Osteoblast (primary cell): ENCODE results near the gene ELN. TPM values are rescaled to one million over a fixed set of nuclear protein-coding genes. Genes with fewer than 3 reads are reported as not detected.
"Not testable (repeated sequence)": the region's sequence is repeated elsewhere in the genome, so short reads cannot be mapped to it uniquely, and the experiment has no call there.

Source experiments
- DNase-seq: peaks from one replicate; pipeline ENCODE4 v3.0.0; 2011; ENCODE audit warnings: low spot score, mixed read lengths; ENCODE audit not compliant: insufficient read length; ENCODE audit errors: missing footprints
- H2AFZ ChIP-seq: 2 replicates; pipeline ENCODE4 v1.6.0; 2011; ENCODE audit warnings: mild to moderate bottlenecking, low read length
- H3K27ac ChIP-seq: 2 replicates; pipeline ENCODE4 v1.5.1; 2011; ENCODE audit warnings: mild to moderate bottlenecking, low read depth, low read length, moderate library complexity
- H3K27me3 ChIP-seq: 2 replicates; pipeline ENCODE4 v1.6.0; 2012; ENCODE audit warnings: mild to moderate bottlenecking, control low read depth, inconsistent platforms, low read length, moderate library complexity; ENCODE audit not compliant: insufficient read depth
- H3K36me3 ChIP-seq: 2 replicates; pipeline ENCODE4 v1.5.1; 2011; ENCODE audit warnings: mild to moderate bottlenecking, low read length, control low read depth, moderate library complexity; ENCODE audit not compliant: insufficient read depth
- H3K4me1 ChIP-seq: 2 replicates; pipeline ENCODE4 v1.5.1; 2011; ENCODE audit warnings: mild to moderate bottlenecking, low read length, control low read depth, moderate library complexity; ENCODE audit not compliant: insufficient read depth
- H3K4me2 ChIP-seq: 2 replicates; pipeline ENCODE4 v1.6.0; 2011; ENCODE audit warnings: mild to moderate bottlenecking, low read length; ENCODE audit not compliant: insufficient read depth
- H3K4me3 ChIP-seq: fragments of 200-600 bp; sonication (generic); 3 replicates; pipeline ENCODE4 v1.5.1; 2012; ENCODE audit warnings: mild to moderate bottlenecking, low read length, inconsistent platforms; ENCODE audit not compliant: insufficient read depth
- H3K79me2 ChIP-seq: 2 replicates; pipeline ENCODE4 v1.6.0; 2012; ENCODE audit warnings: mild to moderate bottlenecking, low read length, control low read depth, inconsistent platforms; ENCODE audit not compliant: insufficient read depth
- H3K9me3 ChIP-seq: 2 replicates; pipeline ENCODE4 v1.5.1; 2011; ENCODE audit warnings: low read depth, low read length, control low read depth
- H4K20me1 ChIP-seq: 2 replicates; pipeline ENCODE4 v1.6.0; 2012; ENCODE audit warnings: mild to moderate bottlenecking, low read length, control low read depth; ENCODE audit not compliant: insufficient read depth
- total RNA-seq: library from RNA; depleted of rRNA; stranded (reverse); fragments of >200 nt; gene quantifications from 2 replicates; pipeline ENCODE4 v1.2.3, GENCODE V29; 2012
- TF ChIP-seq, protein P1 (sequence below): IDR thresholded peaks from 2 replicates; pipeline ENCODE4 v1.5.1; 2011; ENCODE audit warnings: mild to moderate bottlenecking, low read depth, low read length, moderate library complexity; ENCODE audit errors: extremely low read depth

ELN gene
- total RNA-seq, 1 donor, result 69.1 TPM

DNA sequence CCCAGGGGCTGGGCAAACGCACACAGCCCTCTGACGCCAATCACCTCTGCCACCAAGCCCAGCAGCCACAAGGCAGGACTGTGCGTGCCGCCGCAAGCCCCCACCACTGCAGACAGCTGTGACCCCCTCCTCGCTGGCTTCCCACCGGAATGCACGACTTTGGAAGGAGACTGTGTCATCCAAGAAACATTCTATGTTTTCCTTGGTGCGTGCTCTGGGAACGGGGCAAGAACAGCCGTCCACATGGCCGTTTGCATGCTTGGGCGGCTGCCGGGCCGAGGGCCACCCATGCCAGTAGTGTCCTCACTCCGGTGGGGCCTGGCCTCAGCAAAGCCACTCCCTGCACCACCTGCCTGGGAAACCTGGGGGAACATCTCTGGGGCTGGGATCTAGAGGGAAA is 17.6 kb upstream of the ELN start:
- Histone ChIP-seq H3K27me3 (no peaks in the 10 kb centered on the region), H4K20me1 (no peaks in the 10 kb centered on the region), H3K4me3 (no peak overlapping the region), H3K27ac (peak overlapping the region; percentile 12), H2AFZ (no peak overlapping the region), H3K79me2 (no peaks in the 10 kb centered on the region), H3K4me1 (peaks cover 15% of the 10 kb centered on the region), H3K9me3 (no peaks in the 10 kb centered on the region), H3K4me2 (no peak overlapping the region), H3K36me3 (no peaks in the 10 kb centered on the region)
- TF ChIP-seq, protein P1, sequence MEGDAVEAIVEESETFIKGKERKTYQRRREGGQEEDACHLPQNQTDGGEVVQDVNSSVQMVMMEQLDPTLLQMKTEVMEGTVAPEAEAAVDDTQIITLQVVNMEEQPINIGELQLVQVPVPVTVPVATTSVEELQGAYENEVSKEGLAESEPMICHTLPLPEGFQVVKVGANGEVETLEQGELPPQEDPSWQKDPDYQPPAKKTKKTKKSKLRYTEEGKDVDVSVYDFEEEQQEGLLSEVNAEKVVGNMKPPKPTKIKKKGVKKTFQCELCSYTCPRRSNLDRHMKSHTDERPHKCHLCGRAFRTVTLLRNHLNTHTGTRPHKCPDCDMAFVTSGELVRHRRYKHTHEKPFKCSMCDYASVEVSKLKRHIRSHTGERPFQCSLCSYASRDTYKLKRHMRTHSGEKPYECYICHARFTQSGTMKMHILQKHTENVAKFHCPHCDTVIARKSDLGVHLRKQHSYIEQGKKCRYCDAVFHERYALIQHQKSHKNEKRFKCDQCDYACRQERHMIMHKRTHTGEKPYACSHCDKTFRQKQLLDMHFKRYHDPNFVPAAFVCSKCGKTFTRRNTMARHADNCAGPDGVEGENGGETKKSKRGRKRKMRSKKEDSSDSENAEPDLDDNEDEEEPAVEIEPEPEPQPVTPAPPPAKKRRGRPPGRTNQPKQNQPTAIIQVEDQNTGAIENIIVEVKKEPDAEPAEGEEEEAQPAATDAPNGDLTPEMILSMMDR, result no peak
- peak; percentile 95 for DNase-seq

DNA sequence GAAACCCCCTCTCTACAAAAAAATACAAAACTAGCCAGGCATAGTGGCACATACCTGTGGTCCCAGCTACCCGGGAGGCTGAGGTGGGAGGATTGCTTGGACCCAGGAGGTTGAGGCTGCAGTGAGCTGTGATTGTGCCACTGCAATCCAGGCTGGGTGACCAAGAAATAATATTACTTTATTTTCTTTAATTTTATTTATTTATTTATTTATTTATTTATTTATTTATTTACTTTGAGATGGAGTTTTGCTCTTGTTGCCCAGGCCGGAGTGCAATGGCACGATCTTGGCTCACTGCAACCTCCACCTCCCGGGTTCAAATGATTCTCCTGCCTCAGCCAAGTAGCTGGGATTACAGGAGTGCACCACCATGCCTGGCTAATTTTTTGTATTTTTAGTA is 16.6 kb upstream of the ELN start:
- peaks cover 15% of the 10 kb centered on the region for H3K4me1 ChIP-seq
- H3K36me3 ChIP-seq, H3K4me3 ChIP-seq, H3K9me3 ChIP-seq, H4K20me1 ChIP-seq, H2AFZ ChIP-seq, H3K4me2 ChIP-seq, H3K27ac ChIP-seq, H3K27me3 ChIP-seq, DNase-seq, H3K79me2 ChIP-seq: not testable (repeated sequence)

DNA sequence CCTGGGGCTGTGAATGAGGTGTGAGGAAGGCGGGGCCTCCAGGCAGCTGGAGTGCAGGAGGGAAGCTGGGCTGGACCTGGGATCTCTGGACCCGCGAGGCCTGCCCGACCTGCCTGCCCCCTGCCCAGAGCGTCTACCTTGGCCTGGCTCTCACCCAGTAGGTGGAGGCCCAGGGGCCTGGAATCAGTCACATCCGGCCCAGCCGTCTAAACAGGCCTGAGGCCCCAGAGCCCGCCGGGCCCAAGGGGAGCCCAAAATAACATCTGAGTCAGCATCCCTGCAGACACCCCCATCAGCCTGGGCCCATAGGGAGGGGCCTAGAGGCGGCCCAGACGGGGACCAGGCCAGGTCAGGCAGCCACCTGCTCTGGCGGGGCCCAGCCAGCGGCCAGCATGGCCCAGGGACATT is 15.1 kb upstream of the ELN start:
- DNase-seq, result peak; percentile 98
- peak overlapping the region; percentile 2 for H3K27ac ChIP-seq
- H3K4me3 ChIP-seq, result no peak overlapping the region
- peaks cover 15% of the 10 kb centered on the region for H3K4me1 ChIP-seq
- no peaks in the 10 kb centered on the region for H3K9me3 ChIP-seq
- TF ChIP-seq, protein P1, result no peak
- no peak overlapping the region for H3K4me2 ChIP-seq
- no peaks in the 10 kb centered on the region for H3K79me2 ChIP-seq
- no peak overlapping the region for H2AFZ ChIP-seq
- H3K36me3 ChIP-seq, result no peaks in the 10 kb centered on the region
- H3K27me3 ChIP-seq, result no peaks in the 10 kb centered on the region
- H4K20me1 ChIP-seq, result no peaks in the 10 kb centered on the region

DNA sequence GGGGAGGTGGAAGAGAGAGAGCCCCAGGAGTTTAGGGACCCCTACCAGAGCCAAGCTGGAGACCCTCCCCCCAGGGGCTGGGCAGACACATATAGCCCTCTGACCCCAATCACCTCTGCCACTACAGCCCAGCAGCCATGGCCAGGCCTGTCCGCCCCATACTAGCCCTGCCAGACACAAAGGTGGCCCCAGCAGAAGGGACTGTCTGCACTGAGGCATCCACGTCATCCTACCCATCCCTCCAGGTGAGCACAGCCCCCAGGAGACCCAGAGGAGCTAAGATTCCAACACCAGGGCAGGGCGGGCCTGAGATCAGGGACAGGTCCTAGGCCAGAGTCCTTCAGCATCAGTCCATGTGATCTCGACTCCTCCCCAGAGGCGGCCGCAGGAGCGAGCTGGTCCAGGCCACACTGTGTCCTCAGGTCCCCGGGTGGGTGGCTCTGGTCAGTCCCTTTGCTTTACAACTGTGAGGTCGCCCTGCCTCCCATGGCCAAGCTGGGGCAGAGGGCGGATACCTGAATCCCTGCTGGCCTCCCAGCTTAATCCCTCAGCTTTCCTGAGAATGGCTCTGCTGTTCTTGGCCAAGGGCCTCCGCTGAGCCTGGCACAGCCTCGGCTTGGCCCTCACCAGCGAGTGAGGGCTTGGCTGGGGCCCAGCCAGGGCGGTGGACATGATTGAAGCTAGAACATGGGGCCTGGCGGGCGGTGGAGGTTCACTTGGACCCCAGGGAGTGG is 14.3 kb upstream of the ELN start:
- TF ChIP-seq, protein P1, result no peak
- no peak overlapping the region for H2AFZ ChIP-seq
- H3K9me3 ChIP-seq, result no peaks in the 10 kb centered on the region
- H3K4me3 ChIP-seq, result no peak overlapping the region
- H3K4me1 ChIP-seq, result peaks cover 15% of the 10 kb centered on the region
- H3K27ac ChIP-seq, result no peak overlapping the region
- no peaks in the 10 kb centered on the region for H3K79me2 ChIP-seq
- H3K27me3 ChIP-seq, result no peaks in the 10 kb centered on the region
- peak; percentile 68 for DNase-seq
- no peaks in the 10 kb centered on the region for H4K20me1 ChIP-seq
- no peak overlapping the region for H3K4me2 ChIP-seq
- no peaks in the 10 kb centered on the region for H3K36me3 ChIP-seq
